Fibroblast of lung (primary cell): Measurements from ENCODE around the gene LFNG.

ENCODE experiments used
- CTCF ChIP-seq, 2 donors: IDR thresholded peaks in 1 of 2; conservative IDR thresholded peaks in 1 of 2; 1 replicate in 1 of 2; 2 replicates in 1 of 2; pipeline ENCODE4 v1.5.1; 2011 to 2012; ENCODE audit warnings: low read length in 2 of 2, control low read depth in 1 of 2, inconsistent platforms in 1 of 2, low read depth in 1 of 2, mild to moderate bottlenecking in 1 of 2
- EZH2 ChIP-seq: IDR thresholded peaks from 2 replicates; pipeline ENCODE4 v1.5.1; 2012; ENCODE audit warnings: low read length, control low read depth, mild to moderate bottlenecking; ENCODE audit errors: missing control alignments

- TF ChIP-seq CTCF (conservative IDR thresholded peaks at IDR 0.05 in 1 of 2, IDR thresholded peaks at IDR 0.05 in 1 of 2; ENCODE audit: low read depth in 1 of 2, low read length in 2 of 2) (no peak), EZH2 (no peak)
These were observed 48.2 kb upstream of the LFNG start for GRCh38 chr7:2471396-2471795.
